Amniotic epithelial cell (primary cell): Measurements from ENCODE around the gene TUSC7.

Experiments used
- DNase-seq: peaks from one replicate; pipeline ENCODE4 v3.0.0-alpha.2; 2010; ENCODE audit warnings: low read depth

Gene TUSC7

DNA sequence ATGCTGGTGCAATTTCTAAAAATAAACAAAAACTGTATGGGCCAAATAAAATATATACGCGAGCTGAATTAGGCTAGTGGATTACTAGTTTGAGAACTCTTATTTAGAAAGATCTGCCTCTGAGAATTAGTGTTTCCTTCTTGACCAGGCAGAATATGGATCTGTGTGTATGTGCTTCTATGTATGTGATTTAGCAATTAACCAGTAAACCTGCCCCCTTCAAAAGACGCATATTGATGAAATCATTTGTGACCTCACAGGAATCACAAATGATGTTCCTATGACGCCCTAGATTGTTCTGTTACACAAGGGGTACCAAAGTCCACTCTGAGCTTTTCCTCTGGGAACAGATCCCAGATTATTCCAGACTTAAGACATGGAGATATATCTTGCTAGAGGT lies at the start of gene TUSC7:
Gene TUSC7, plus strand, starts transcription at position 301 of the 400 bp plus-strand sequence.
- no peak for DNase-seq

DNA sequence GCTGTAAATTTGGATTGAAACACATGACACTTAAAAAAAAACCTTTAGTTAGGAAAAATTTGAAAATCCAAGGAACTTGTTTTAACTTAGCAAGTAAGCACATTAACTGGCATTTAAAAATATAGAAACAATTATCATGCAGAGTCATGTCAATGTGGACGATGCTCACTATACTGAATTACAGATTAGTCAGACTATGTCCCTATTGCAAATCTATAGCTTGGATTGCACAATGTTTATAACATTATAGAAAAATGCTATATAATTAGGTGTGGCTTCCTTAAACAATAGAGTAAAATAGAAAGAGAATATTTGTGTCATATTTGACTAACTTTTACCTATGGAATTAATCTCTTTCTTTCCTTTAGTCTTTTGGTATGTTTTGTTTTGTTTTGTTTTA lies 48.4 kb upstream of the TUSC7 start:
- DNase-seq, result no peak

- DNase-seq, result no peak
Observed at GRCh38 chr3:116663161-116664110, 46.1 kb upstream of the TUSC7 start.

- no peak for DNase-seq
Observed at GRCh38 chr3:116667324-116667723, 42.3 kb upstream of the TUSC7 start.

GRCh38 chr3:116667791-116668190 lies 41.8 kb upstream of the TUSC7 start:
- DNase-seq, result no peak

DNA sequence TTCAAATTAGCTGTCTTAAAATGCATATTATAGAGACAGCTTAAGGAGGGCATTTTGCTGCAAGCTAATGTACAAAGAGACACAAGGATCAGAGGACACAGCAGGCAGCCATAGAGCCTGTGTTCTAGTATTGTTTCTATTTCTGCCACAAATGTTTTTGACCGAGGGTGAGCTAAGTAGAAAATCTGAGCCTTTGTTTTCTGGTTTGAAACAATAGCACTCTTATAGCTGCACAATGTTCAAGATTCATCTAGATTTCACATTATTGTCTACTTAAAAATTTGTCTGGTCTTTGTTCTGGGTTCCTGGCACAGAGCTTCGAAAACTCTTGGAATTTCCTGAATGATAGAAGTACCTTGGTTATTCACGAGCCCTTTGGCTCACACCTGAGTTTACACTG lies 40.0 kb upstream of the TUSC7 start:
- no peak for DNase-seq

DNA sequence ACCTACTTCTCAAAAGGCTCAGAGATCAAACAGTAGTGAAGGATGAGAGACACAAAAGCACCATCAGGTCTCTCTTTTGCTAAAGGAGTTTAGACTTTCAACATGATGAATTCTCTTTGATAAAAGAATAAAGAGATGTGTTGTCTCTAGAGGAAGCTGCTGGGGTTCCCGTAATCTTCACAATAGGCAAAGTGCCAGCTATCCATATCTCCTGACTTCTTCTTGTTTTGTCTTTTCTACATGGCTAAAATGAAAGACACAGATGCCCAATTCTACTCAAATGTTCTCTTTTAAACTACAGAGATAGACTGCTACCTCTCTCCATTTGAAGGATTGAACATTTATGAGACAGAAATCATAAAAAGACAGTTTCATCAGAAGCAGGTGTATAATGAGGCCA lies 38.4 kb upstream of the TUSC7 start:
- DNase-seq, result no peak

GRCh38 chr3:116678853-116679252 lies 30.7 kb upstream of the TUSC7 start:
- DNase-seq, result no peak

DNA sequence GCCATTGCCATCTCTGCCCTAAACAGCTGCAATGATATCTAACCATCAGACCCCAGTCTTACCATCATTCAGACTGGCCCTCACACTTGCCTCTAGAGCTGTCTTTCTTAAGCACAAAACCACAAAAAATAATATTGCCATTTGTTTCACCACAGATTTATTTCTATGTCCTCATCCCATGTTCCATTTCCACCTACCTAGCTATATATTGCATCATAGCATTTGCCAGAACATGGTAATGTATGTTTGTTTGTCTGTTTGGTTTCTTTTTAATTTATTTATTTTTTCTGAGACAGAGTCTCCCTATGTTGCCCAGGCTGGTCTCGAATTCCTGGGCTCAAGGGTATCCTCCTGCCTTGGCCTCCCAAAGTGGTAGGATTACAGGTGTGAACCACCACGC lies 18.5 kb upstream of the TUSC7 start:
- no peak for DNase-seq

DNA sequence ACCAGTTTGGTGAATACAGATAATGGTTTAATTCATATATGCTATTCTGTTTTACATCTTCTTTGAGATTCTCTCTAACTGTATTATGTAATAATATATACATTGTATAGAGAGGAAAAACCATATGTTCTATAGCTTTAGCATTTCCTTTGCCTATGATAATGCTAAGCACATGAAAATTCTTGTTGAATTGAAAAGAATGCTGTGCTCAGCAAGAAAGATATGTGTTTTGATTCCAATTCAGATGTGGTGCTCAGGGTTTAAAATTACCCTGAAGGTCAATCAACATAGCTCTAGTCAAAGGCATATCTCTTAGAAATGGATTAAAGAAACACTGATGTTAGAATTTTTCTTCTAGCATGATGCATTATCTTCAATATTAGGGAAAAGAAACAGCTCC lies 8.5 kb upstream of the TUSC7 start:
- no peak for DNase-seq

DNA sequence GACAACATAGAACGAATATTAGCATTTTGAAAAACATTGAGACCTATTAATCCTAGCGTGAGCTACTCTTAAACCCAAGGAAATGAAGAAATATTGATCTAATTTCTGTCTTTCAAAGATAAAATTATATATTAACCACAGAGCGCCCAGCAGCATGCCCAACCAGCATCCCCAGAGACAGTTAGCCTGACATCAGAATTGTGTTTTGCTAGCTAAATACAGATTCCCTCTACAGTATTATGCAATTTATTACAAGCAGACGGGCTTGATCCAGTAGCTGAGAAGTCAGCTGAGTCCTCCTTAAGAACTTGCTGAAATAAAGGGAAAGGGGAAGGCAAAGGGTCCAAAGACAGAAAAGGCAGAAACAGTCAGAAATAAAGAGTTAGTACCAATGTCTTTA lies 7.2 kb upstream of the TUSC7 start:
- no peak for DNase-seq

DNA sequence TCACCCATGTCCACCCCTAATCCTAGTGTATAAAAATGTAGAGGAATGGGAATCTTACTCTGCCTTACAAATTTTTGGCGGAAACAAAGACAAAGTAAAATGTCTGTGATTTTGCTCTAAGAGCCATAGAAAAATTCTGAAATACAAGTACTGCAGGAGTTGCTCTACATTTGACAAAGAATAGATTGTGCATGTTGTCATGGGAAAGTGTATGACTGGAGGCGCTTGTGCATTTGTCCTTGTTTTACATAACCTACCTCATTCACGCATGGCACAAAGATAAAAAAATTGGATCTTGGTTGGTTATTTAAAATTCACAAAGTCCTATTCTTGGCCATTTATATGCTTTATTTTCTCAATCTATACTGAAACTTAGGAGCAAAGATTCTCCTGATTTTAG lies 2.0 kb upstream of the TUSC7 start:
- DNase-seq, result no peak

DNA sequence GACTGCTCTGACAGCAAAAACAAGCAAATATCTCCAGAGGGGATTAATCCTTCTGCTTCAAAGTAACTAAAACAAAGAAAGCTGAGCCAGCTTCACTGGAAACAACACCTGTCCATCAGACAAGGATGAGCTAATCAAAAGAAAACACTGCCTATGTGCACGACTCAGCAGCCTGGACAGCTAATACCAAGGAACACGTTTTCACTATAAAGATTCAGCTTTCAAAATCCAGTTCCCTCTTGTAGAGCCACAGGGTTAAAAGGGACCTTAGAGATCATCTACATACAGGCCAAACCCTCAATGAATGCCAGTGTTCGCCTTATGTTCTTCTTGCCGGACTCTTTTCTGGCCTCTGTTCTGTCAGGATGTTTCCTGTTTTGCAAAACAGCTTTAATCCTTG lies 6.9 kb downstream of the TUSC7 start:
- DNase-seq, result no peak

GRCh38 chr3:116717566-116717965 lies 8.0 kb downstream of the TUSC7 start:
- DNase-seq, result no peak

DNA sequence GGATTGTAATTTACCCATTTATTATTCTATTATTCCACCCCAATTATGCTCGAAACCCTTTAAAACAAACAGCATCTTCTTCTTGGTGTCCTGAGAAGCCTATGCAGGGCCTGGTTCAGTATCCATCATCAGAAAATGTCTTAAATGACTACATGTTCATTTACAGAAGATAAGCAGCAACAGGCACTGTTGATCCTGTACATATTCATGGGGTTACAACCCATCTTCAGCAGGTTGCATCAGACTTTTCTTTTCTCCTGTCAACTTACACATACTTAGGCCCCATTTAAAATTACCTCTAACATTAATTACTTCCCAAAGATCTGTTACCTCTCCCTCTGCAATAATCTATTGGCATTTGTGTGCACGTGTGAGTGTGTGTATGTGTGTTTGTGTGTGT lies 18.9 kb downstream of the TUSC7 start:
- DNase-seq, result no peak

DNA sequence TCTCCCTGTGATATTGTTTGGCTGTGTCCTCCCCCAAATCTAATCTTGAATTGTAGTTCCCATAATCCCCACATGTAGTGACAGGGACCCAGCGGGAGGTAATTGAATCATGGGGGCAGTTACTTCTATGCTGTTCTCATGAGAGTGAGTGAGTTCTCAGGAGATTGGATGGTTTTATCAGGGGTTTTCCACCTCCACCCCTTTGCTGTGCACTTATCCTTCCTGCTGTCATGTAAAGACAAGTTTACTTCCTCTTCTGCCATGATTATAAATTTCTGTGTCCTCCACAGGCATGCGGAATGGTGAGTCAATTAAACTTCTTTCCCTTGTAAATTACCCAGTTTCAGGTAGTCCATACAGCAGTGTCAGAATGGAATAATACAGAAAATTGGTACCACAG lies 24.7 kb downstream of the TUSC7 start:
- no peak for DNase-seq

DNA sequence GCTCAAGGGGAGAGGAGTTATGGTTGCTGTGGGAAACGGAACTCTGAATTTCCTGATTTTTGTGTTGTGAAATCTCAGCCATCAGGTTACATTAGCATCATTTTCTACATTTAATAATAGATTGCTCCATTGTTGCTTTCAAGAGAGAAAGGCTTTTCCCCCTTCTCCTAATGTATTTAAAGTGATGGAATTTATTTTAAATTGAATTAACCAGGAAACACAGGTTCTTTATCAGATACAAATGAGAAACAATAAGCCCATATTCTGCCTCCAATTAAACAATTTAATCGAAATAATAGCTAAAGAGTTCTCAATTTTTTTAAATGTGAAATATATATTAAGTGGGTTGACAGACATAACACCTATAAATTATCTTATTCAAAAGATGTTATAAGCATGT lies 30.1 kb downstream of the TUSC7 start:
- no peak for DNase-seq

GRCh38 chr3:116740293-116740692 lies 30.7 kb downstream of the TUSC7 start:
- no peak for DNase-seq

DNA sequence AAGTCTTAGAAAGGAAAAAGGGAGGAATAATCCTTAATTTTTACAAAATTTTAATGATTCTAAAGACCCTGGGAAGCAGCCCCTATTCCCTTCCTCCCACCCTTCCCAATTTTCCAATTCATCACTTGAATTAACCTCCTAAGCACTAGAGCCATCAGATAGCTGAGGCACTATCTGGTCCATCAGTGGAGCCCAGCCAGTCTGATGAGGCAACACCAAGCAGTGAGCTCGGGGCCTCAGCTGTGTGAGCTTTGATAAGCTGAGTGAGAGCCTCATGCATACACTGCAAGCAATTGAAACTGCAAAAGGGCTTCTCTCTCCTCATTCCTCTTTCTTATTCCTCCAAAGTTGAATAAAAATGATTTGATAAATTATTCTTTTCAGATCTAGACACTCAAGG lies 31.9 kb downstream of the TUSC7 start:
- no peak for DNase-seq

DNA sequence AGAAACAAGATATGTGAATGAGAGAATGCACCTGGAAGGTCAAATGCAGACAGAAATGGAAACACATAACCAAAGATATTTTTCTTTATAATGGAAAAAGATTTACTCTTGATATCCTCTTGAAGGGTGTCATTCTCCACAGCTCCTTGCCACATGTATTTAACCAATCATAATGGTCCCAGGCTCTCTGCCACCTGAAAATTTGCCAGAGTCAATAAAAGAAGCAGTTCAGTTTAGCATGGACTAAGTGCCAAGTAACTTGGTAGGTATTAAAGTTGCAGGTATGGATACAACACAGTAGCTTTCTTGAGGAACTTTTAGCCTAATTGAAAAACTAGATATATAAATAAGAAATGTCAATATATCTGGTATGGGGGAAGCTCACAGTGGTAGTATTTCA lies 33.5 kb downstream of the TUSC7 start:
- DNase-seq, result no peak

GRCh38 chr3:116749388-116749787 lies 39.8 kb downstream of the TUSC7 start:
- DNase-seq, result no peak

GRCh38 chr3:116757315-116757714 lies 47.7 kb downstream of the TUSC7 start:
- no peak for DNase-seq

GRCh38 chr3:116759316-116759715 lies 49.7 kb downstream of the TUSC7 start:
- DNase-seq, result no peak
